NB4 (cell line): ENCODE measurements around the gene GPC3.

Experiments
- MYC ChIP-seq: IDR thresholded peaks from 2 replicates; pipeline ENCODE4 v1.6.1; 2011; ENCODE audit warnings: low read depth, low read length
- POLR2A ChIP-seq: IDR thresholded peaks from 2 replicates; pipeline ENCODE4 v1.6.1; 2011; ENCODE audit warnings: mild to moderate bottlenecking; ENCODE audit not compliant: insufficient read length; ENCODE audit errors: extremely low read depth
- TF ChIP-seq, protein P1 (sequence below): IDR thresholded peaks from one replicate; pipeline ENCODE4 v1.5.1; 2012; ENCODE audit warnings: low read depth, low read length
- TF ChIP-seq, protein P2 (sequence below): IDR thresholded peaks from 2 replicates; pipeline ENCODE4 v1.6.1; 2011; ENCODE audit warnings: low read depth, low read length

DNA sequence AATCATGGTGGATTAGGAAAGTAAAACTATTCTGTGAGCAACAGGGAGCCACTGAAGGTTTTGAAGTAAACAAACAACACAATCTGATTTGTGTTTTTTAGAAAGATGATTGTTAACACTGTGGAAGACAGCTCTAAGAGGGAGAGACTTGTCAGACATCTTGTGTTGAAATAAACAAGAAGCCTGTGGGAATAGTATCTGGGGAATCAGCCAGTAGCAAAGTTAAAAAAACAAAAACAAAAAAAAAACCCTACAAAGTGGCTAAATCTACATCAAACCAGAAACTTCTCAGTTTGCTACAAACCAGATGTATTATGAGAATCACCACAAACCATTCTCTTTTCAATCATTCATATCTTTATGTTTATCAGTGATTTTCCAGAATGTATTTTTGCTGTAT lies 444.4 kb downstream of the GPC3 start:
- TF ChIP-seq, protein P1, sequence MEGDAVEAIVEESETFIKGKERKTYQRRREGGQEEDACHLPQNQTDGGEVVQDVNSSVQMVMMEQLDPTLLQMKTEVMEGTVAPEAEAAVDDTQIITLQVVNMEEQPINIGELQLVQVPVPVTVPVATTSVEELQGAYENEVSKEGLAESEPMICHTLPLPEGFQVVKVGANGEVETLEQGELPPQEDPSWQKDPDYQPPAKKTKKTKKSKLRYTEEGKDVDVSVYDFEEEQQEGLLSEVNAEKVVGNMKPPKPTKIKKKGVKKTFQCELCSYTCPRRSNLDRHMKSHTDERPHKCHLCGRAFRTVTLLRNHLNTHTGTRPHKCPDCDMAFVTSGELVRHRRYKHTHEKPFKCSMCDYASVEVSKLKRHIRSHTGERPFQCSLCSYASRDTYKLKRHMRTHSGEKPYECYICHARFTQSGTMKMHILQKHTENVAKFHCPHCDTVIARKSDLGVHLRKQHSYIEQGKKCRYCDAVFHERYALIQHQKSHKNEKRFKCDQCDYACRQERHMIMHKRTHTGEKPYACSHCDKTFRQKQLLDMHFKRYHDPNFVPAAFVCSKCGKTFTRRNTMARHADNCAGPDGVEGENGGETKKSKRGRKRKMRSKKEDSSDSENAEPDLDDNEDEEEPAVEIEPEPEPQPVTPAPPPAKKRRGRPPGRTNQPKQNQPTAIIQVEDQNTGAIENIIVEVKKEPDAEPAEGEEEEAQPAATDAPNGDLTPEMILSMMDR, result no peak
- no peak for TF ChIP-seq MYC
- TF ChIP-seq POLR2A, result no peak
- TF ChIP-seq, protein P2, sequence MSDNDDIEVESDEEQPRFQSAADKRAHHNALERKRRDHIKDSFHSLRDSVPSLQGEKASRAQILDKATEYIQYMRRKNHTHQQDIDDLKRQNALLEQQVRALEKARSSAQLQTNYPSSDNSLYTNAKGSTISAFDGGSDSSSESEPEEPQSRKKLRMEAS, result no peak
